Fibroblast of skin of left biceps (primary cell): ENCODE measurements around the gene FRAT2.
A peak's percentile ranks its signal among the peaks of the same experiment; 100 is the strongest.
"Not testable (repeated sequence)": the region's sequence is repeated elsewhere in the genome, so short reads cannot be mapped to it uniquely, and the experiment has no call there.

Source experiments
- DNase-seq, 2 experiments: peaks; one replicate each; pipeline ENCODE4 v3.0.0-alpha.2; 2013; ENCODE audit warnings: low read depth in 2 of 2

FRAT2 gene

DNA sequence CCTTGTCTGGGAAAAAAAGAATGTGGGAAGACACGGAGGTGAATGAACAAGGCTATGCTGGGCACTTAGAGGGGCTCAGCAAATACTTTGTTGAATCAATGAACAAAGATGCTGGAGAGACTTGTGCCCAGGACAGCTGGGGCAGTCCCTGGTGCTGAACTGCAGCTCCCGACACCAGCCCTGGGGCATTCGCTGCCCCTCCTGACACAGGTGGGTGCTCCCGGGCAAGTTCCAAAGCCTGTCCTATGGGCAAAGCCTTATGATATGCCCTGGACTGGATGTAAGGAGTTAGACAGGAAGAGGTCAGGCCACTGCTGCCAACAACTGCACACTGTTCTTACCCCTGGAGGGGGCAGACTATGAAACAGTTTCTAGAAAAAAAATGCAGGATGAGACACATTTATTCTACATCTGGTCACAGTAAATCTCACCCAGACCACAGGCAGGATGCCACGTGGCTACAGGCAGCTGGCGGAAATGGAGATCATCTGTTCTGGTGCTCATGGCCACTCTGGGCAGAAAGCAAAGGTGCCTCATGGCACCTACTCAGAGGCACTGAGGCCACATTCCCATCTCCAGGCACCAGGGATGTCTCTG, 21.9 kb upstream of the FRAT2 start:
- DNase-seq = no peak

DNA sequence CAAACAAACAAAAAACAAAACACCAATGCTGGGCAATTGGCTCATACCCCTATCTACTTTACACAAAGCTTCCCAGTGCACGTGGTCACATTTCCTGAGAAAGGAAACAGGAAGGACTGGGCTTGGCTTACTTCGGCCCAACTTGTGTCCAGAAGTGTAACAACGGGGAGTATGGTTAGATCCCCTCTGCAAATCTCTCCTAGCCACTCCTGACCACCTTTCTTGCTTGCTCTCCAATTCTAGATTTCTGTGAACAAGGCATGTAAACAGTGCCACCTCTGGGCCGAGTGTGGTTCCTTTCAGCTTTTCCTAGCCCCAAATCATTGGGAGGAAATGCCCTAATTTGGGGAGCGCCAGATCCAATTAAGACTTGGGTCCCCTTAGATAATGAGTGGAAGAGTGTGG, 21.0 kb upstream of the FRAT2 start:
- no peak for DNase-seq

DNA sequence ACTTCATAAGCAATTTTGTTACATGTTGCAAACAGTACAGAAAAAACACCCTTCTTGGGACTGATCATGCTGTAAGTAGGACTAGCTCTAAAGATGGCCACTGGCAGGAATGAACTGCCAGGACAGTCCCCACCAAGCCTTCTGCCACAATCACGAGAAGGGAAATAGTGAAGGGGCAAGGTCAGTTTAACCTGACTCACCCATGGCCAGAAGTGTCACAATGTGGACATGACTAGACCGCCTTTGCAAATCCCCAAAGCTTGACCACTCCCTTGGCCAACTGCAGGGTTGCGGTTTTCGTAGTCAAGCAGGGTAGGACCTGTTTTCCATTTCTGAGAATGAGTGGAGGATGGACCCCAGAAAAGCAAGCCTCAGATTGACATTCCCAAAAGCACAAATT, 19.4 kb upstream of the FRAT2 start:
- no peak for DNase-seq

DNA sequence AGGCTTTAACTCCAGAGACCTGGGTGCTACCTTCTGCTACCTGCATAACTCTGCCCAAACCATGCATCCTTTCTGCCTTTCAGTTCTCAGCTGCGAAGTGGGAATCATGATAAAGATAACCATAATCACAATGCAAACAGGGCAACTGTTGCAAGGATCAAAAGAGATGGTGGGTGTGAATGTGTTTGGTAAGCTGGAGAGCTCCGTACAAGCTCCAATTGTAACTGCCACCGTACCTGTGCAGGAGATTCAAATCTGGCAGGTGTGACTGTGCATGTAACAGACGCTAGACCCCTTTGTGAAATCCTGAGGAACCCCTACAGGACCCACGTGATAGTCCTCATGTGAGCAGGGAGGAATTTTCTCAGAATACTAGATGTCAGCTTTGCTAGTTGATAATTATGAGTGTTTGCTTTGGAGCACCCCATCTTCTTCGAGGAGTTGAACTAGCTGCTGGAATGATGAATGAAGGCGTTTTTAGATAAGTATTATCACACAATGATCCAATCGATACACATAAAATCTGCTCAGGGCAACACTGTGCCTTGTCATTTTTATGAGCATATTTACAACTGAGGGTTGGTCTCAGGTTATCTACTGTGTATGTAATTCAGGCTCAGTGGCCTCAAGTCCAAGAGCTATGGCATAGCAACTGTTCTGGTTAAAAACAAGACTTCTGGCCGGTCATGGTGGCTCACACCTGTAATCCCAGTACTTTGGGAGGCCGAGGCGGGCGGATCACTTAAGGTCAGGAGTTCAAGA, 15.4 kb upstream of the FRAT2 start:
- DNase-seq = no peak

DNA sequence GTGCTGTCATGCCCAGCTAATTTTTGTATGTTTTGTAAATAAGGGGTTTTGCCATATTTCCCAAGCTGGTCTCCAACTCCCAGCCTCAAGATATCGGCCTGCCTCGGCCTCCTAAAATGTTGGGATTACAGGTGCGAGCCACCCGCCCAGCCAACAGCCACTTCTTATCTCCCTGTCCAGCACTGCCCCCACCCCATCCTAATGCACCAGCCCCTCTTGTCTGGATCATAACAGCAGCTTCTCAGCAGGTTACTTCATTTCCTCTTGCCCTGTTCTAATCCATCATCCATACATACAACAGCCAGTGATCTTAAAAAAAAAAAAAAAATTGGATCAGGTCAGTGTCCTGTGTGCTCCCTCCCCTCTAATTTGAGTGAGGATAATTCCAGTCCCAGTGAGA, 12.8 kb upstream of the FRAT2 start:
- DNase-seq = no peak

DNA sequence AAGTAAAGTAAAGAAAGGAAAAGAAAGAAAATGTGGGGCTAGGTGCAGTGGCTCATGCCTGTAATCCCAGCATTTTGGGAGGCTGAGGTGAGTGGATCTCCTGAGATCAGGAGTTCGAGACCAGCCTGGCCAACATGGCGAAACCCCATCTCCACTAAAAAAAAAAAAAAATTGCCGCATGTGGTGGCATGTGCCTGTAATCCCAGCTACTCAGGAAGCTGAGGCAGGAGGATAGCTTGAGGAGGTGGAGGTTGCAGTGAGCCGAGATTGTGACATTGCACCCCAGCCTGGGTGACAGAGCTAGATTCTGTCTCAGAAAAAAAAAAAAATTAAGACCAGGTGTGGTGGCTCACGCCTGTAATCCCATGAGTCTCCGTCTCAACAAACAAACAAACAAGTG, 9.1 kb upstream of the FRAT2 start:
- not testable (repeated sequence) for DNase-seq

DNA sequence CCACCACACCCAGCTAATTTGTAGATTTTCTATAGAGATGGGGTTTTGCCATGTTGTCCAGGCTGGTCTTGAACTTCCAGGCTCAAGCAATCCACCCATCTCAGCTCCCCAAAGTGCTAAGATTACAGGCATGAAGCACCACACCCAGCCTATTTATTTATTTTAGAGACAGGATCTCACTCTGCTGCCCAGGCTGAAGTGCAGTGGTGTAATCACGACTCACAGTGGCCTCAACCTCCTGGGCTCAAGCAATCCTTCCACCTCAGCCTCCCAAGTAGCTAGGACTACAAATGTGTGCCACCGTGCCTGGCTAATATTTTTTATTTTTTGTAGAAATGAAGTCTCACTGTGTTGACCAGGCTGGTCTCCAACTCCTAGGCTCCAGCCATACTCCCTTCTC, 6.9 kb upstream of the FRAT2 start:
- DNase-seq = no peak

DNA sequence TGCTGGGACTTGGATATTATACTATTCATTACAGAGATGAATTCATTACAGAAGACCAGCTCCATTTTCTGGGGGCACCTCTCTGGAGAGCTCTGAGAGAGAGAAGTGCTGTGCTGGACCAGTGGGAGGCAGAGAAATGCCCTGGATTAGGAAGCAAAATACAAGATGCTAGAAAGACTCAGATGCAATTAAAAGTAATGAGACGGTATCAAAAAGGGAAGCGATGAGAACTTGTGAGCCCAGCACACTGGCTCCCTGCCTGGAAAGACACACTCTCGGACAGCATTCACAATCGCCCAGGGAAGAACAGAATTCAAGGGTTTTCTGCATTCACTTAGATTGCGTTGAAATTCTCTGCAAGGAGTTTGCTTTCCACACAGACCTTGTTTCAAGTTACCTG, 3.5 kb upstream of the FRAT2 start:
- no peak for DNase-seq

DNA sequence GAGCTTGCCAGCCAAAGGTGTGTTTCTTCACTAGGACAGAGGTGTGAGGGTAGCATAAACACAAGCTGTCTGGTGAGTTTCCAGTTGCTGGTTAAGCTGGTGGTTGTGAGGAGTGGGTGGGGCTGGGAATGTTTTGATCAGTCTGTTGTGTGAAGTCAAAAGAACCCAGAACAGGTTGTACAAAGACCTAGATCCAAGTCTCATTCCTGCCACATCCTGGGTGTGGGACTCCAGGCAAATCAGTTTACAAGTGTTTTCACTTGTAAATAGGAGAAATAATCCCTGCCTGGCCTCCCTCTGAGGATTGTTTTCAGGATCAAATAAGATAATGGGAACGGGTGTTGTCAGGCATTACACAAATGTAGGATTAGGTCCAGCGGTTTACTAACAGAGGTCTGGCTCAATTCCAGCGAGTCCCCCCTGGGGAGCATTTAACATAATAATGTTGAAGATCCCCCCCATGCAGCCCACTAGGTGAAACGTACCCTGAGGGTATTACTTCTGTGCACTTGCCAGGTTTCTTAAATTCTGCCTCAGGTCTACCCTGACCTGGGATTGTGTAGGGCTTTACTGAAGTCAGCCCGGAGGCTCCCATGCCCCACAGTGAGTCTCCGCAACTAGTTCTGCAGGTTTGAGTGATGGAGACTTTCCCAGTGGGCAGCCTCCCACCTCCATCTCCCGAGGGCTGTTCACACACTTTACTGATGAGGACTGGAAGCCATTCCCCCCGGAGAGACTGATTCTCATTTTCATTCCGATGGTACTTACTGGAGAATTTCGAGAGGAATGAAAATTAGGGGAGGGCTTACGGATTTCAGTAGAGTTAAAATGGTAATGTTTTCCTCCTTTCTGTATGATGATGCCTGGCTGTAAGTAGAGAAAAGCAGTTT, 2.7 kb upstream of the FRAT2 start:
- no peak for DNase-seq

DNA sequence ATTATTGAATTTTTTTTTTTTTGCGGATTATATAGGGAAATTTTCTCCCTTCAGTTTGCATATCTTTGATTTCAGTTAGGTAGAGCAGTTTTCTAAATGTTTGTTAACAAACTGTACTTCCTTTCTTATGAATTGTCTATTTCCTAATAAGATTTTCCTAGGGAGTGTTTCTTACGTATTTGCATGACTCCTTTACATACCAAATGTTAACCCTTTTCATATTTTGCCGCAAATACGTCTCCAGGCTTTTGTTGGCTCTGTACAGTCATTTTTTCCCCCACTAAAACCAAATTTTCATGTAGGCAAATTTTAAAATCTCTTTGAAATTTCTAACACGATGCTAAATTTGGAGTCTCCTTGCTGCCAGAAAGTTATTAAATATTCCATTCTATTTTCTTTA, 1.9 kb upstream of the FRAT2 start:
- DNase-seq = no peak

DNA sequence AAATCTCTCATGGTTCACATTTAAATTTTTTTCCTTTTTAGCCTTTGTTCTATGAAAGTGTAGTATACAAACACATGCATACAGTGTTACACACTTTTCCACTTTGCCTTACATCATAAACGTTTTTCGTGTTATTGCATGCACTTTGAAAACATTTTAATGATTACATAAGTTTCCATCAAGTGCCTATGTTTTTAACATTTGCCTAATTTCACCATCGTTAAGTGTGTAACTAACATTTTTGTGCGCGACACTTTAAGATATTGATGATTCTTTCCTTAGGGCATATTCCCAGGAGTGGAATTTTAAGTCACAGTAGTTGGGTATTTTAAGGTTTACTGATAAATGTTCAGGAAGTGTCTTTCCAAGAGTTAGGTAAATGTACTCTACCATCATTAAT, 1.5 kb upstream of the FRAT2 start:
- no peak for DNase-seq

DNA sequence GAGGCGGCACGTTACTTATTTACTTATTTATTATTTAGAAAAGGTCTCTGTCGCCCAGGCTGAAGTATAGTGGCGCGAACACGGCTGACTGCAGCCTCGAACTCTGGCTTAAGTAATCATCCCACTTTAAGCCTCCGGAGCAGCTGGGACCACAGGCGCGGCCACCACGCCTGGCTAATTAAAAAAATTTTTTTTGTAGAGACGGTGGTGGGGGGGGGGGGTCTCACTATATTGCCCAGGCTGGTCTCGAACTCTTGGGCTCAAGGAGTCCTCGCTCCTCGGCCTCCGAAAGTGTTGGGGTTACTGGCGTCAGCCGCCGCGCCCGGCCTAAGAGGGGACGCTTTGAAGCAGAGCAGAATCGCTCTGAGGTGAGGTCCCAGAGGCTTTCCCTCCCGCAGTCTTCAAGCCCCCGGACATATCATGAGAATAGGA, 675 bp upstream of the FRAT2 start:
- DNase-seq = no peak

DNA sequence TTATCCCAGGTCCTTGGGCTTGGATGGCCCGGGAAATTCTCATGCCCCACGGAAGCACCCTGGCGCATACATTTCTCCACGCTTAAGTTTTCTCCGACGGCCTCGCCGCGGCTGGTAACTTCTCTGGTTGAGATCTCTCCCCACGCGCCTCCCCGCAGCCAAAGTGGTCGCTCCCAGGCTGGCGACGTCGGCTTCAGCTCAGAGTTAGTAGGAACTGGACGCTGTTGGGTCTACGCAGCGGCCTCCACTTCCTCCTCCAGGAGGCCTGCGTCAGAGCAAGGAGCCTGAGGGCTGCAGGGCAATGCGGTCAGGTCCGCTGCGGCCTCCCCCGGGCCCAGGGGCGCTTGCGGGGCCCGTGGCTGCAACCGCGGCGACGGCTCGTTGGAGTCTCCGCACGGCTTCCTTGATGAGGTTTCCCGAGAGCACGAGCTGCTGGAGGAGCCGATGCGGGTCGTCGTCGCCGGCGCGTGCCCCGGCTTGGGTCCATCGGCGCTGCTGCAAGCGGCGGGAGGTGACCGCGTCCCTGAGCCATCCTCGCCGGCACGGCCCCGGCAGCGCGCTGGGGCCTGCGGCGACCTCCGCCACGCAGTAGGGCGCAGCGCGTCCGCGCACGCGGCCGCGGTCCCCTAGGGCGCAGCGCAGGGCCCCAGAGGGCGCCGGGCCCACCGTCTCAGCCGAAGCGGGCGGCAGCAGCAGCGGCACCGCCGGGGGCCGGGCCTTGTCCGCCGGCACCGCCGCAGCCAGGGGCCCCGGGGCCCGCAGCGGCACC, 744 bp downstream of the FRAT2 start:
- DNase-seq = no peak

DNA sequence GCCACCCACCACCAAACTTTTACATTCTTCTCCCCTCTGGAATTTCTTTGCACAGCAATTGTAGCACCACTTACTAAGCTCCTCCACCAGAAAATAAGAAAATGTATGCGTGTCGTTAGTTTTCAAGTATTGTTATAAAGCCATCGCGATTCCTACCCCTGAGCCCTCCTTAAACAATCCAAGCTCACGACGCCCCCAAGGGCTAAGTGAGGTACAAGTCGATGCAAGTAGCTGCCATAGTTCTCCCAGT, 1.3 kb downstream of the FRAT2 start:
- no peak for DNase-seq

DNA sequence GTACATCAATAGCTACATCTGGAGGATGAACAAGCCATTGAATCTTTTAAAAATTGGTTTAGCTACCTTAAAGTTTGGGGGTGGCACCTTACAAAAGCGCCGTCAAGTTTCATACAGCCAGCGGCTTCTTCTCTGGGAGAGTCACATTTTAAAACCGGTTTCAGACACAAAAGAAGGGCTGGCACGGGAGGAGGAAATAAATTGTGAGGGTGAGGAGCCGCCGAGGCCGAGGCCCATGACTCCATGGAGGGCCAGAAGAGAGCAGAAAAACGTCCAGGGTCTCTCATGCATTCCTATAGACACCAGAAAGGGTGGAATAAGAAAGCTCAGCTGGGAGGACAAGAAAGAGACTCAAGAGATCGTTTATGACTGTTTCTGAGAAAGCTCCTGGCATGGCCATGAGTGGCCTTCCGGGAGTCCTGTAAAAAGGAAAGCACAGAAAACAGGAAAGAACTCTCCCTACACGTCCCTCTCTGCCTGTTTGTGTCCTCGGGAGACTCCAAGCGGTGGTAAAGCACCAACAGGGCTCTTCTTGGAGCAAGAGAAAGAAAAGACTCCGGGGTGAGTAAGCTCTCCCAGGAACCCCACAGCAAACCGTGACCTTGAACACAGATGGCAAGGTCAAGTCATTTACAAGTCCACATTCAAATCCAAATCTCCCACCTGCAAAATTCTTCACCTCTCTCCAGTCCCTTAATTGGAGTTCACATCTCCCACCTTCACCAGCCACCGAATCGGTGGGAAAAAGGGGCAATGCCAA, 1.8 kb downstream of the FRAT2 start:
- peak; percentile 25 to 29 for DNase-seq

DNA sequence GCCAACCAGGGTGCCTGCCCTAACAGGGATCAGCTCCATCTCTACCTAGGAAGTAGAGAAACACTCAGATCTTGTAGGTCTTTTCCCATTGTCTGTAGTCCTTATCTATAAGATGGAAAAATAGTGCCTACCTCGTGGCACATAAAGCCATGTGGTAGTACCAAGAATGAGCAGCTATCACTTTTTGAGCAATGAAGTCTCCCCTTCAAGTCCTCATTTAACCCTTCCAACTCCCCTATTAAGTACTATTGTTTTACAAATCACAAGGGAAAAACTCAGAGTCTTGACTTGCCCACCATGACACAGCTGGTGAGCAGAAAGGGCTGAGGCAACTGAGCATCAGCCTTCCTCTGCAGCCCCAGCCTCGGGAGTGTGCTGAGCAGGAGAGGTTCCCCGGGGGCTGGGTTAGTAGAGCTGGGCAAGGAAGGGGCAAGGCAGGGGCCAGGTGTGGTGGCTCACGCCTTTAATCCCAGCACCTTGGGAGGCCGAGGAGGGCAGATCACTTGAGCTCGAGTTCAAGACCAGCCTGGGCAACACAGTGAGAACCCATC, 3.3 kb downstream of the FRAT2 start:
- no peak for DNase-seq

DNA sequence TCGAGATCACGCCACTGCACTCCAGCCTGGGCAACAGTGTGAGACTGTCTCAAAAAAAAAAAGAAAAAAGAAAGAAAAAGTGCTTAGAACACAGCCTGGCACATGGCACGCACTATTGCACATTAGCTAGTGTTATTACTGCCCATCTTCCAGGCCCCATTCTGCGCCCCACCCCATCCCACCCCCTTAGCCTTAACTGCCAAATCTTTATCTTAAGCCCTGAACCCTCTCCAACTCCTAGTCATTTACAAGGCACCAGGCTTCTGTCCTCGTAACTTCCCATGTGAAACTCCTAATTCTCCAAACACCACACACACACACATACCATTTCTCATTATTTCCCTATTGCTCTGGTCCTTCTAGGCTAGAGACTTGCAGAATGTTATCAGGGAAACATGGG, 4.8 kb downstream of the FRAT2 start:
- no peak for DNase-seq

DNA sequence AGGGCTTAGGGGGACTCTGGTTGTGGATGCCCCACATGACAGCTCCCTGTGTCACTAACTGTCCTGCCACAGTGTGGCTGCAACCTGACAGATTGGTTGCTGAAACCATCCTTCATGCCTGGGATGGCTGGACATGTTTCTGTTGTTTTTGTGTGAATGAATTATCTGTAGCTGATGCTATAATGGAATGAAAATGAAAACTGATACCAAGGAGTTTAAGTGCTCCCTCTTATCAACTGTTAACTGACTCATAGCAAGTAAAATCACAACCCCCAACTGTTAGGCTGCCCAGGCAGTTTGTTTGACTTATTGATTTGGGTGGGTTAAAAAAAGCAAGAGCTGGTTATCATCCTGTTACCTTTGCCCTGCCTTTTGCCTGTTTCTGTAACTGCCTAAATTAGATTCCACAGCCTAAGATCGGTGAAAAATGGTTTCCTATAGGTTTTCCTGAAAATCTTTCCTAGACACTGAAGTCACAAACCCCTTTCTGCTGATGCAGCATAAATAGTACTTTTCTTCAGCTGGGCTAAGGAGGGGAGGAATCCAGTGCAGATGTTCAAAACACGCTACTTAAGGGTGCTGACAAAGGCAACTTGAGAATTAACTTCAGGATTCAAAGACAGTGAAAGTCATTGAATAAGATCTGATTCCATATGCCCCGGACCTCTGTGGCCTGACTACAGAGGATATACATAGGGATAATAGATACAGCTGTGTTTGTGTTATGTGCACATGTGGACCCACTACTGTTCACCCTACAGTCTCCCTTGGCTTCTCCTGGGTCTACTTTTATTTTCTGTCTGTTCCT, 5.7 kb downstream of the FRAT2 start:
- DNase-seq = no peak

DNA sequence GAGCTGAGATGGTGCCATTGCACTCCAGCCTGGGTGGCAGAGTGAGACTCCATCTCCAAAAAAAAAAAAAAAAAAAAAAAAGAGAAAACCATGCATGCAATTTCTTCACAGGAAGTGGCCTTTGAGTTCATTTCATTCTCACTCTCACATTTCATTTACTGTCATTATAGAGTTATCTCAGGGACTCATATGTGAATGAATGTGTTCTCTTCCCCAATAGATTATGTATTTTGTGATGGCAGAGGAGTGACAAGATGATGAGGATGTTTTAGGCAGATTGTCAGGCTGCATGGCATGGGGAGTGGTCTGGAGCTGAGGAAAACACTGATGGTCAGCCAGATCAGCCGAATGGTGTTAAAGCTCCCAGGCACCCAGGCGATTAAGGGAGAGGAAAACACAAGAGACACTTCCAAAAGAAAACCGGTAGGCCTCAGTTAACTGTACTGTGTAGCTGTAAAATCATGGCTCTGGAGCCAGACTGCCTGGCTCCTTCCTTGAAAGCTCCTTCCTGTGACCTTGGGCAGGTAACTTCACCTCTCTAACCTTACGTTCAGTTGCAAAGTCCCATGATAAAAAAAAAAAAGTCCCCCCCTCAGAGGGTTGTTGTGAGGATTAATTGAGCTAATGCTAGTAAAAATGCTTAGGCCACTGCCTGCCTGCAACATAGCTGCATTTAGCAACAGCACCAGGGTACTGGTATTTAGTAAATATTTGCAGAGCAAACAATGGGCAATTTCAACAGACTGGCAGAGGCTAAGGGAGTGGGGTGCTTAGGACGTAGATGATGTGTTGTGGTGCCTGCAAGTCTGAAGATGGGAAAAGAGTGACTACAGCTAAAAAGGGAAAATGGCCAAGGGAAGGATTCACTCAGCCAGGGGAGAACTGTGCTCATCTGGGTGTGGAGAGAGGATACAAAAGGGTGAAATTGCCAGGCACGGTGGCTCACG, 6.9 kb downstream of the FRAT2 start:
- DNase-seq = no peak
